Fibroblast of villous mesenchyme (primary cell): Measurements from ENCODE around the gene LHX3. TPM values are rescaled to one million over a fixed set of nuclear protein-coding genes. Genes with fewer than 3 reads are reported as not detected.

Experiments used
- DNase-seq: peaks from one replicate; pipeline ENCODE4 v3.0.0-alpha.2; 2010; ENCODE audit warnings: low read depth
- H3K4me3 ChIP-seq: 2 replicates; pipeline ENCODE4 v1.5.1; 2011; ENCODE audit warnings: low read depth, mild to moderate bottlenecking, low read length
- total RNA-seq: library from RNA; depleted of rRNA; stranded (reverse); fragments of >200 nt; gene quantifications from 2 replicates; pipeline ENCODE4 v1.2.3, GENCODE V29; 2012
- TF ChIP-seq, protein P1 (sequence below): IDR thresholded peaks from 2 replicates; pipeline ENCODE4 v1.5.1; 2012; ENCODE audit warnings: low read depth, mild to moderate bottlenecking, low read length; ENCODE audit not compliant: insufficient read depth

The LHX3 gene
- total RNA-seq, 1 donor = not detected

DNA sequence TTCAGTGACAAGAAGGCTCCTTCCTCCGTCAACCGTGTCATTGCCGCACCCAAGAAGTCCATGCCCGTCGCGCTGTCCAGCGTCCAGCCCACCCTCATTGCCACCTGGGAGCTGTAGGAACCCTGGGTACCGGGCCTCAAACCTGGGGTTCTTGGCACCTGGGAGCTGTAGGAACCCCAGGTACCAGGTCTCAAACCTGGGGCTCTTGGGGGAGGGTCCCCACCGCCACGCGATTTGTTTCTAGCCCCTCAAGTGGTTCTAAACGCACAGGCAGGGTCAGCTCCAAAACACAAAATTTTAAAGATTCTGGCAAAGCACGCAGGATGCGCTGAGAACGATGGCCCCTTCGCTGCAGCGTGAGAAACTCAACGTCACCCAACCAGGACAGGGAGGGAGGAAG lies 17.7 kb downstream of the LHX3 start:
- DNase-seq = no peak
- TF ChIP-seq, protein P1, sequence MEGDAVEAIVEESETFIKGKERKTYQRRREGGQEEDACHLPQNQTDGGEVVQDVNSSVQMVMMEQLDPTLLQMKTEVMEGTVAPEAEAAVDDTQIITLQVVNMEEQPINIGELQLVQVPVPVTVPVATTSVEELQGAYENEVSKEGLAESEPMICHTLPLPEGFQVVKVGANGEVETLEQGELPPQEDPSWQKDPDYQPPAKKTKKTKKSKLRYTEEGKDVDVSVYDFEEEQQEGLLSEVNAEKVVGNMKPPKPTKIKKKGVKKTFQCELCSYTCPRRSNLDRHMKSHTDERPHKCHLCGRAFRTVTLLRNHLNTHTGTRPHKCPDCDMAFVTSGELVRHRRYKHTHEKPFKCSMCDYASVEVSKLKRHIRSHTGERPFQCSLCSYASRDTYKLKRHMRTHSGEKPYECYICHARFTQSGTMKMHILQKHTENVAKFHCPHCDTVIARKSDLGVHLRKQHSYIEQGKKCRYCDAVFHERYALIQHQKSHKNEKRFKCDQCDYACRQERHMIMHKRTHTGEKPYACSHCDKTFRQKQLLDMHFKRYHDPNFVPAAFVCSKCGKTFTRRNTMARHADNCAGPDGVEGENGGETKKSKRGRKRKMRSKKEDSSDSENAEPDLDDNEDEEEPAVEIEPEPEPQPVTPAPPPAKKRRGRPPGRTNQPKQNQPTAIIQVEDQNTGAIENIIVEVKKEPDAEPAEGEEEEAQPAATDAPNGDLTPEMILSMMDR = no peak

DNA sequence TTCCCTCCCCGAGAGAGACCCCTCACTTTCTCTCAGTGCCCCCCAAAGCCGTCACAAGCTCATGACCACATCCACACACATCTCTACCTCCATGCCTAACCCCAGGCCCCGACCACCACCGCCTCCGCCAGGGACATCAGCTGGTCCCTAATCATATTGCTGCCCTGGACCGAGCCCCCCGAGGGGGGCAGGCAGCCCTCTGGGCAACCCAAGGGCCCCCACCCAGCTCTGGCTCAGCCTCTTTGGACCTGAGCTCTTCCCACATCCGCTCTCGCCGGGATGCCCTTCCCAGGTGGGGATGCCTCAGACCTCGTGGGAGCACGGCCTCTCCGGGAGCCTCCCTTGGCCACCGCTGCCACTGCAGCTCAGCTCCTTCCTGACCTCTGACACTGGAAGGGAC lies 18.5 kb downstream of the LHX3 start:
- TF ChIP-seq, protein P1 = no peak
- no peak overlapping the region for H3K4me3 ChIP-seq
- DNase-seq = no peak

More for the DNA sequence above, 17.7 kb downstream of the LHX3 start:
- H3K4me3 ChIP-seq = no peak overlapping the region

DNA sequence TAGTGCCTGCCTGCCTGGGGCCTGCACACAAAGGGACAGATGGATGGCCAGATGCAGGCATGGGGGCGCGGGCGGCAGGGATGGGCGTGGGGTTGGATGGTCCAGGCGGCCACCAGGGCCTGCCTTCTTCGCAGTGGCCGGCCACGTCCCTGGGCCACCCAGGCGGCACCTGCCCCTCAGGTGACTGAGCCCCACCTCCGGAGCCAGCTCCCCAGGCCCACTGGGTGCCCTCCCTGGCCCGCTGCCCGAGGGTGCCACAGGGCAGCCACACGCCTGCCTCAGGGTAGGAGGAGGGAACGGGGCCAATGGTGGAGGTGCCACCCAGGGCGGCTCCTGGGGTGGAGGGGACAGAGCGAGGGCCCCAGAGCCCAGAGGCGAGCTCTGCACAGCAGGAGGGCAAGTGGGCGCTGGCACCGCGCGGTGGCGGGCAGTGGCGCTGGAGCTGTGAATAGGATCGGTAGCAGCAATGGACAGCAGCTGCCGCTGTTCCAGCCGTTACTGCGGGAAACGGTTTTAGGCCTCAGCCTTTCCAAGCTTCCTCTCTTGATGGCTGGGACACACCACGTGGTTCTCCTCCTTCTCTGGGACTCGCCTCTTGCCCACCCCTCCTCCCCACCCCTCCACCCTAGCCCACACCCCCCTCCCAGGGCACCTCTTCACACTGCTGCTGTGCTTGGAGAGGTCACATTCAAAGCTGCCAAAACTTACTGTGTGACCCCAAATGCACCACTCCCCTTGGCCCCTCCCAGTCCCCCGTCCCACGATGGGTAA lies 19.1 kb downstream of the LHX3 start:
- DNase-seq = no peak
- TF ChIP-seq, protein P1 = no peak
- no peak overlapping the region for H3K4me3 ChIP-seq

DNA sequence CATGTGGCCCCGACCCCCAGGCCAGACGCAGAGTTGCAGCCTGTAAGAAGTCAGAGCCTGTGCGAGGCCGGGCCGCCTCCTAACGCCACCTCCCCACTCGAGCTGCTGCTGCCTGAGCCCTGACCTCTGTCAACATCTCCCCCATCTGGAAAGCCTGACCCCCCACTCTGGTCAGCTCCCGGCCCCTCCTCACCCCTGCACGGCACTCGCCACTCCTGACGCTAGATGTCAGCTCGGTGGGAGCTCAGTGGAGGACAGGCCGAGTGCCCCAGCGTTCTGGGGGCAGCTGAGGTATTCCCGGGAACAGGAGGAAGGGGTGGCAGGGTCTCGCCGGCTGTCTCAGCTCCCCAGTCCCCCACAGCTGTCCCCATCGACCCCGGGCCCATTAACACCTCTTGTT lies 19.9 kb downstream of the LHX3 start:
- no peak overlapping the region for H3K4me3 ChIP-seq
- no peak for DNase-seq
- TF ChIP-seq, protein P1 = no peak

DNA sequence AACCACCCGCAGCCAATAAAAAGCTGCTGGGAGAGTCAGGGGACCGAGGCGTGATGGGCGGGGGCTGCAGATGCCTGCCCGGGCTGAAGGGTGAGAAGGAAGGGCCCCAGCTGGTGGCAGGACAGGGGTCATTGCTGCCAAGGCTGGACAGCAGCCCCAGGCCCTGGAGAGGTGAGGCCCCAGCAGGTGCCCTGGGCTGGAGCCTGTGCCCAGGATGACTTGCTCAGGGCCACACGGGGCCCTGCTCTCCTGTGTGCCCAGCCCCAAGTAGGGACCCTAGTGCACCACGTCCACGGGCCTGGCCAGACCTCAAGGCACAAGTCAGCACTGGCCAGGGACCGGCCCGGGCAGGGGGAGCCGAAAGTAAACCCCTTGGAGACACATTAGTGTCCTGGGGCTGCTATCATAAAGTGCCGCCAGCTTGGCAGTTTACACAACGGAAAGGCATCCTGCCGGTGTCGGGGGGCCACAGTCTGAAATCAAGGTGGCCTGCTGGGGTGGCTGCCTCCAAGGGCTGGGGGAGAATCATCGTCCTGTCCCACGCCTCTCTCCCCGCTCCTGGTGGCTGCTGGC lies 22.0 kb downstream of the LHX3 start:
- DNase-seq = no peak
- TF ChIP-seq, protein P1 = no peak
- no peak overlapping the region for H3K4me3 ChIP-seq

DNA sequence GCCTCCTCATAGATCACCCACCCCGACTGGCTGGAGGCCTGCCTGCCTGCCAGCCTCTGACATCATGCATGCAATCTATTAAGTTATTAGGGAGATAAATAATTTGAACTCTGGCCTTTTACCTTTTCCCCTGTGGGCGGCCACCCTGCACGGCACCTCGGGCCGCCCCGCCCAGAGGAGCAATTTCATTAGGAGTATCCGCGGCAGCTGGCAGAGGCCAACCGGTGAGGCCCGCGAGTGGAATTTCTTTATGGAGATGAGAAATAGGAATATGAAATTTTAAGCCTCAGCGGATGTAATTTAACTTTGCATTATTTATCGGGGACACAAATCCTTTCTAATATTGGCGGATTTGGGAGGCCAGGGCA lies 22.5 kb downstream of the LHX3 start:
- TF ChIP-seq, protein P1 = no peak
- no peak overlapping the region for H3K4me3 ChIP-seq

DNA sequence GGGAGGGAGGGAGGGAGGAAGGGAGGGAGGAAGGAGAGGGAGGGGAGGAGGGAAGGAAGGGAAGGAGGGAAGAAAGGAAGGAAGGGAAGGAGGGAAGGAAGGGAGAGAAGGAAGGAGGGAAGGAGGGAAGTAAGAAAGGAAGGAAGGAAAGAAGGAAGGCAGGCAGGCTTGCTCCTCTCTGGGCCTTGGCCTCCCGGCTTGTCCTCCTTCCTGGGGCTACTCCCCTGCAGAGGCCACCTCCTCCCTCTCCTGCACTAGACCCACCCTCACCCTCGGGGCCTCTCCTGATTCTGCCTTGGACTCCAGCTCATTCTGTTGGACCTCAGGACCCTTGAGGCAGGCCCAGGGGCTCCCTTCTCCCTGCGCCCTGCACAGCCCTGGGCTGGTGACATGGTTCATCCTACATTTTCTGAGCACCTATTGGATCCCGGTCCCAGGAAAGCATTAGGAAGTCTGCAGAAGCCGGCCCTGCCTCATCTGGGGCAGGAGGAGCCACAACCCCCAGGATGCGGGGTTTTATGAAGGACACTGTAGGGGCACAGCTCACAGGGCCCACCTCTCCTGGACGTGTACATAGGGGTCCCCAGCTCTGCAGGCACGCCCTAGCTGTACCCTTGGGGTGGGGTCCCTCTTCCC lies 23.0 kb downstream of the LHX3 start:
- DNase-seq = no peak

More for the DNA sequence above, 22.5 kb downstream of the LHX3 start:
- no peak for DNase-seq

More for the DNA sequence above, 23.0 kb downstream of the LHX3 start:
- TF ChIP-seq, protein P1 = no peak
- H3K4me3 ChIP-seq = no peak overlapping the region
